HG03469 (cell line): ENCODE data around the gene SOHLH2.

Source experiments
- ATAC-seq: cut with Tn5 transposase; IDR thresholded peaks from one replicate; pipeline ENCODE4 v1.9.1; 2021; ENCODE audit warnings: mild to moderate bottlenecking, moderate library complexity, moderate number of reproducible peaks; ENCODE audit not compliant: unreplicated experiment

Gene SOHLH2

DNA sequence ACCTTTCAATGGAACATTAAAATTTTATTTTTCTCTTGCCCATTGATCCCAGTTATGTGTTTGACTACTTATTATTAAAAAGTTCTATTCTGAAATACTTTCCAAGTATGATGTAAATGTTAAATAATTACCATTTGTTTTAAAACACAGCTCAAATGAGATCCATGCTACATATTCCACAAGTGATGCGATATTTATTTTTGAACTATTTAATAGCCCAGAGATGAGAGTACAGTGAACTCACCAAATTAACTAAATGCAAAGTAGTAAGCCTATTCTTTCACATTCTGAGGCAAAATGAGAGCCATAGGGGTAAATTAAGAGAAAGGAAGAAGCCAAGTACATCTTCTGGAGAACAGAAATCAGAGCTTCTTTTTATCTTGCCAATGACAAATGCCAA lies 82.0 kb downstream of the SOHLH2 start:
- ATAC-seq = no peak

DNA sequence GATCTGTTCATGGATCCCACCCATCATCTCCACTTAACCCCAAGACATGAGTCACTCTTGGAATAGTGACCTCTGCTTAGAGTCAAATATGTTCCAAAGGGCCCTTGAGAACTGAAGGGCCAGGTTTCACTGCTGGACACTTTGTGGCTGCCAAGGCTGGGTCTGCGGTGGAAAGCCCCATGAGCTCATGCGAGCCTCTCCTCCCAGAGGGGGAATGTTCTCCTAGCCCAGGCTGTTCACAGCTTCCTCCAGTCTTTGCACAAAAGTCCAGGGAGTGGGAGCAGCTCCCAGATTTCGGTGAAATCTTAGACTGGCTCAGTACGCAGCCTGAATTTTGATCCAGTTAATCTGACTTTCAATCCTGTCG lies 82.4 kb downstream of the SOHLH2 start:
- ATAC-seq = no peak

DNA sequence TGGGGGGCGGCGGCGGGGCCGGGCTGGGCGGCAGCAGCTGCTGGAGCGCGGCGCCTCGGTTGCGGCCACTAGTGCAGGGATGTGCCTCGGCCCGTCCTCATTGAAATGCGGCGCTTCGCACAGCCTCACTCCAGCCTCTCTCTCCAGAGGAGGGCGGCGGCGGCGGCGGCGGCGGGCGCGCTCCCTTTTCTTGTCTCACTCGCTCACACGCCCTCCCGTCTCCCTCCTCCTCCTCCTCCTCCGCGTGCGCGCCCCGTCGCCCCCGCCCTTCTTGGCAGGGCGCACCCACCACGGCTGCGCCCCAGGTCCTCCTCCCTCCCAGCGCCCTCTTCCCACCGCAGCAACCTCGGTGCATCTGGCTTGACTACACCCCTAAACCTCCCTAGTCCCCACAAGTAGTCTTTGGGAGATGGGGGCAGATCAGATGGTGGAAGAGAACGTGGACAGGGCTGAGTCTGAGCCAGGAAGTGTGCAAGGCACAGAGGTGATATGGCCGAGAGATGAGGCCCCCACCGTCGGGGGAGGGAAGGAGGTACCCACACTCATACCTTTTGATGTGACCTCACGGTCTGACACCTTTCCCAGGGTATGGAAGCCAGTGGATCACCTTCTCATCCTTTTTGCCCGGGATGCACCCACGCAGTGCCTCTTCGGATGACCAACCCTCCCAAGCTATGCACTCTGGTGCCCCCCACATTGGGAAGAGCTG lies 83.0 kb downstream of the SOHLH2 start, which contains the start of gene DCLK1:
Gene DCLK1 (minus strand): TSS at position 161 of the 709 bp plus-strand sequence.
- no peak for ATAC-seq

DNA sequence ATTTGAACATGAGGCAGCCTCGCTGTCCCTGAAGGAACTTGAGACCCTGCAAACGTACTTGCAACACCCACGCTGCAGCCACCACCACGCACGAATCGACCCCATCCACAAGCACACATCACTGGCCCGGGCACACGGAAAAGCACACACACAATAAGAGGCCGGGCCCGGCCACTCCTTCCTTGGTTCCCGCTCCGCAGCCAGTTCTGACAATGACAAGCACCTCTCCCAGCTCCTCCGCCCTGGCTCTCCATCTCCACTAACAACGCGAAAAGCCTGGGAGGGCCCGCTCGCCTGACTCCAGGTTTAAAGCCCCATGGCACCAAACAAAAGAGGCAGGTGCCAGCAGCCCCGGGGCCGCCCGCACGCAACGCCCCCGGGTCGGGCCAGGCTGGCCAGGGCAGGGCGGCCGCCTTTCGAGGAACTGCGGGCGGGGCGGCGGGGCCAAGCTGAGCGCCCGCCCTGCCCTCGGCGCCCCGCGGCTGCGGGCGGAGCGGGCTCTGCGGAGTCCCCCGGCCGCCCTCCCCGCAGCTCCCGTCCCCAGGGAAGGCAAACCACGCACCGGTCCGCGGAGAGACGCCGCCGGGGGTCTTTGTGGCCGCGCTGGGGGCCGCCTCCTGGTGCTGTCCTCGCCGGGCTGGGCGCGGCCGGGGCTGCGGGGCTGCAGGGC lies 83.7 kb downstream of the SOHLH2 start:
- no peak for ATAC-seq

DNA sequence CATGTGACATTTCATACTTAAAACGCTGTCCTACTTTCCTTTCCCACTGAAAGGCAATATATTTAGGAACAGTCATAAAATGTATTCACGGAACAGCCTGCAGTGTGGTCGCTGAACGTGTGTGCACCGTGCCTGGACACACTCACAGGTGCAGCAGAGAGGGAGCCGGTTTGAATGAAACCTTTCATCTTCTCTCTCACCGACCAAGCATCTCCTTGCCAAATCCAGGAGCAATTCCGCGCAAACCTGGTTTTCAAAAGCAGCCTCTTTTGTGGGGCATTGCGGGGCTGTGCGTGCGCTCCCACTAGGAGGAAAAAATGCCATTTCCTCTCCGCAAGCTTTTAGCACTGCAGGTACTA lies 84.2 kb downstream of the SOHLH2 start:
- no peak for ATAC-seq

DNA sequence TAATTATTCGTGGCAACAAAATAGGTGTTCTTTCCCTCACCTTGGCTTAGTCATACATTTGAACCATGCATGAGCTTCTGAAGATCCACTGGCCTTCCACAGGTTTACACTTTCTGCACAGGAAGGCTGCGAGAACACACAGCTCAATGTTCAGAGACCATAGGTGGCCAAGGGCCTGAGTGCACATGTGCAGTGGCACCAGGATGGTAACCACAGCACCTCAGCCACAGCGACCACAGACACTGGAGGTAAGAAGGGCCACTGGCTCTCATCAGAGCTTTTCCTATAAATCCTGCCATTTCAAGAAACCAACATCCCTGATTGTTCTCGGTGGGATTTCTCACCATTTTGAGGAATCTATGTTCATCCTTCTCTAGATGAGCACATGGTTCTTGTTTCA lies 84.8 kb downstream of the SOHLH2 start:
- no peak for ATAC-seq

DNA sequence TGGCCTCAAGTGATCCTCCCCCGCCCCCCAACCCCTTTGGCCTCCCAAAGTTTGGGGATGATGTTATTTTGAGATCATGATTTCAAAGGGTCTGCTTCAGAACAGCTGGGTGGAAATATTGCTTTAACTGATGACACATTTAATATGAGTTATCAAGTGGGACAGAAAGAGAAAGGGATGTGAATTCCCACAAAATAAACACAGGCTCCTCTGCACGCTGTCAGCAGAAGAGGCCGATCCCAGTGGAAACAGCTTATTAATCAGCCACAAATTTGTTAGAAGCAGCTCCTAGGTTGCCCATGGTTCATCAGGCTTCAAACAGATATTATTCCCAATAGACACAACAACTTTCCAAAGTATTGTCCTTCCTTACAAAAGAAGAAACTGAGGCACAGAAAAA lies 87.9 kb downstream of the SOHLH2 start:
- ATAC-seq = no peak

DNA sequence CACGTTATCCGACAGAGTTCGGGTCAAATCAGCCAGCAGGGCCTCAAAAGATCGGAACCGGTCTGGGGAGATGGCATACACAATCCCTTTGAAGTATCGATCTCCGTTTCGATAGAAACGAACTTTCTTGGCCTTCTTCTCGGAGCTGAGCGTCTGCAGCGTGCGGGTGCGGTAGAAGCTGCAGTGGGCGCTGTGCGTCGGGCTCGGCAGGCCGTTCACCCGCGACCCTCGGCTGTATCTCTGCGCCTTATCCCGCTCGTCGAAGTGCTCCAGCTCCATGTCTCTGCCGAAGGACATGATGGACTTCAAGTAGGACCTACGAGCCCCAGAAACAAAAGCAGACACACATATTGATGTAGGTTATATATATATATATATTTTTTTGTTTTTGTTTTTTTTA lies 88.5 kb downstream of the SOHLH2 start:
- no peak for ATAC-seq

DNA sequence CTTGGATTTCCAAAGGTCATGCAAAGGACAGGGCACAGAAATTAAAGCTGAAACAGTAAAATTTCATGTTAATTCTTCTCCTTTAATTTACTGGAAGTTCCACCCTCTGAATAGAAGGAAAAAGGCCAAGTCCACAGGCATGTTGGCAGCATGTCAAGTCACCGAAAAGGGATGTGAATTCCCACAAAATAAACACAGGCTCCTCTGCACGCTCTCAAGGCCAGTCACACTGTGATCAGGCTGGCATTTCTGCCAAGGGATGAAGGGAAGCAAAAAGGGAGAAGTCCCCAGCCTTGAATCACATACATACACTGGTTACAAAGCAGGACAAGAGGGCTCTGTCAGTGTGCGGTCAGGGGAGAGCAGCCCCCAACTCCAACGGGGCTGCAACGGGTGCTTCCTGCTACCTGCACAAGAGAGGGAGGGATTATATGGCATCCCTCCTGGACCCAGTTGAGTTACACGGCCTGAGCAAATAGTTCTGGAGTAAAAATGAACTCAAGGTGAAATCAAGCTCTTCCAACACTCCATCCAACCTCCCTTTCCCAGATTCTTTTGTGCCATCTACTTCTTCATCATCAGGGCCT lies 90.0 kb downstream of the SOHLH2 start:
- ATAC-seq = no peak
